Ovary (tissue), 9 donors: Measurements from ENCODE around the gene PCNA. TPM values are rescaled to one million over a fixed set of nuclear protein-coding genes. Genes with fewer than 3 reads are reported as not detected.

ENCODE experiments used
- DNase-seq, 5 donors: peaks; one replicate each; pipeline ENCODE4 v3.0.0-alpha.2; 2019 to 2020
- H3K27ac ChIP-seq, 2 donors: fragments of 200-600 bp; one replicate each; pipeline versions ENCODE4 v1.5.1 to v1.8.0; 2019 to 2022
- H3K27me3 ChIP-seq: fragments of 200-600 bp; one replicate; pipeline ENCODE4 v1.8.0; 2022
- H3K36me3 ChIP-seq: fragments of 200-600 bp; sonication (generic); one replicate; pipeline ENCODE4 v1.5.1; 2019
- H3K4me1 ChIP-seq: one replicate; pipeline ENCODE4 v1.8.1; 2013; ENCODE audit warnings: mild to moderate bottlenecking, moderate library complexity; ENCODE audit not compliant: insufficient read depth
- H3K4me3 ChIP-seq: fragments of 200-600 bp; sonication (generic); one replicate; pipeline ENCODE4 v1.5.1; 2017
- H3K9me3 ChIP-seq, 2 donors: fragments of 200-600 bp in 1 of 2; sonication (generic) in 1 of 2; one replicate each; pipeline versions ENCODE4 v1.5.1 to v1.8.1; 2013 to 2019; ENCODE audit warnings: mild to moderate bottlenecking in 1 of 2, moderate library complexity in 1 of 2
- EP300 ChIP-seq: sonication (generic); formaldehyde crosslinking; IDR thresholded peaks from one replicate; pipeline ENCODE4 v1.6.1; 2017; ENCODE audit warnings: antibody characterized with exemption
- POLR2A ChIP-seq: fragments of 450-650 bp; IDR thresholded peaks from one replicate; pipeline ENCODE4 v1.6.1; 2017; ENCODE audit warnings: antibody characterized with exemption, mild to moderate bottlenecking, moderate library complexity
- WGBS, 3 donors: extraction: QIAGEN DNeasy Blood & Tissue Kit in 1 of 3; methylation state at CpG; one replicate each; pipeline versions ENCODE4 v1.1.5 to v1.1.7; 2013 to 2017; 5-methylcytosine and 5-hydroxymethylcytosine counted together
- intact Hi-C, 4 donors: fragments of 100-400 bp; cut with DNase I; formaldehyde crosslinking; loops; one replicate each; pipeline versions ENCODE4 v1.11.0 to v1.15.1; 2022 to 2023
- polyA plus RNA-seq, 2 donors: library from polyadenylated mRNA; stranded (reverse); fragments of 200-250 nt in 1 of 2; fragments of 350-450 nt in 1 of 2; fragmentation: Illumina TruSeq in 1 of 2; extraction: RNeasy Lipid Tissue Mini Kit (QIAGEN cat#74804) in 1 of 2; gene quantifications; one replicate each; pipeline ENCODE4 v1.2.3, GENCODE V29; 2013 to 2014
- total RNA-seq, 7 donors: library from RNA; depleted of rRNA in 2 of 7; stranded (reverse); fragments of >200 nt in 2 of 7; fragmentation: NEBNext Ultra II Directional in 3 of 7; extraction: Animal tissue kit (Norgen Biotek cat#: 25700) in 3 of 7; gene quantifications; one replicate each; pipeline versions ENCODE4 v1.1.0 to v1.2.4, GENCODE V29; 2016 to 2023
- TF ChIP-seq, protein P1 (sequence below), 3 donors: fragments of 450-650 bp in 2 of 3; fragments of 200-600 bp in 1 of 3; IDR thresholded peaks; one replicate each; pipeline versions ENCODE4 v1.5.1 to v1.8.0; 2016 to 2022; ENCODE audit warnings: antibody characterized with exemption in 3 of 3, mild to moderate bottlenecking in 1 of 3
- donor health status: DM: no; HTN: no; CAD: no; lungs with moderate emphysema.
- donor health status: DM: no; HTN: no; CAD: no.
- donor health status: Bipolar disorder and iron deficiency.
- donor health status: DM: yes; HTN: yes; CAD: no.
- donor health status: DM: no; HTN: no; CAD: no.
- donor health status: DM: yes; HTN: yes; CAD: no.

The PCNA gene
- total and polyA plus RNA-seq, 9 donors, result 34.1 to 50.0 (median 42.1) TPM

DNA sequence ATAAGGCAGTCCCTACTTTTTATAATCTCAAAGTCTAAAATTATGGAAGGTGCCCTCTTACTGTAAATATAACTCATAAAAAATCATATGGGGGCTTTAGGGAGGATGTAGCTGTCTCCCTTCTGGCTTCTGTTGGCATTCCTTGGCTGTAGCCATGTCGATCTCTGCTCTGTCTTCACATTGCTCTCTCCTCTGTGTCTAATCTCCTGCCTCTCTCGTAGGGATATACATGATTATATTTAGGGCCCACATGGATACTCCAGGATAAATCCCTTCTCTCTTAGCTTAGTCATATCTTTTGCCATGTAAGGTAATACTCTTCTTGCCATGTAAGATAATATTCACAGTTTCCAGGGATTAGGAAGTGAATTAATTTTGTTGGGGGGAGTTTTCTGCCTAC is 35.6 kb upstream of the PCNA start:
- Histone ChIP-seq H3K4me1 (peaks cover 5% of the 10 kb centered on the region), H3K27me3 (no peaks in the 10 kb centered on the region), H3K4me3 (no peak overlapping the region), H3K27ac (no peak overlapping the region), H3K9me3 (no peaks in the 10 kb centered on the region), H3K36me3 (no peaks in the 10 kb centered on the region)
- no peak for DNase-seq
- no peak for TF ChIP-seq POLR2A
- TF ChIP-seq EP300, result no peak
- TF ChIP-seq, protein P1, sequence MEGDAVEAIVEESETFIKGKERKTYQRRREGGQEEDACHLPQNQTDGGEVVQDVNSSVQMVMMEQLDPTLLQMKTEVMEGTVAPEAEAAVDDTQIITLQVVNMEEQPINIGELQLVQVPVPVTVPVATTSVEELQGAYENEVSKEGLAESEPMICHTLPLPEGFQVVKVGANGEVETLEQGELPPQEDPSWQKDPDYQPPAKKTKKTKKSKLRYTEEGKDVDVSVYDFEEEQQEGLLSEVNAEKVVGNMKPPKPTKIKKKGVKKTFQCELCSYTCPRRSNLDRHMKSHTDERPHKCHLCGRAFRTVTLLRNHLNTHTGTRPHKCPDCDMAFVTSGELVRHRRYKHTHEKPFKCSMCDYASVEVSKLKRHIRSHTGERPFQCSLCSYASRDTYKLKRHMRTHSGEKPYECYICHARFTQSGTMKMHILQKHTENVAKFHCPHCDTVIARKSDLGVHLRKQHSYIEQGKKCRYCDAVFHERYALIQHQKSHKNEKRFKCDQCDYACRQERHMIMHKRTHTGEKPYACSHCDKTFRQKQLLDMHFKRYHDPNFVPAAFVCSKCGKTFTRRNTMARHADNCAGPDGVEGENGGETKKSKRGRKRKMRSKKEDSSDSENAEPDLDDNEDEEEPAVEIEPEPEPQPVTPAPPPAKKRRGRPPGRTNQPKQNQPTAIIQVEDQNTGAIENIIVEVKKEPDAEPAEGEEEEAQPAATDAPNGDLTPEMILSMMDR (IDR thresholded peaks at IDR 0.05), result no peak
- 63 to 78% (median 71%) methylated on average over 2 of the region's 2 CpGs for WGBS, 3 donors
- intact Hi-C loops, result no loop called here

DNA sequence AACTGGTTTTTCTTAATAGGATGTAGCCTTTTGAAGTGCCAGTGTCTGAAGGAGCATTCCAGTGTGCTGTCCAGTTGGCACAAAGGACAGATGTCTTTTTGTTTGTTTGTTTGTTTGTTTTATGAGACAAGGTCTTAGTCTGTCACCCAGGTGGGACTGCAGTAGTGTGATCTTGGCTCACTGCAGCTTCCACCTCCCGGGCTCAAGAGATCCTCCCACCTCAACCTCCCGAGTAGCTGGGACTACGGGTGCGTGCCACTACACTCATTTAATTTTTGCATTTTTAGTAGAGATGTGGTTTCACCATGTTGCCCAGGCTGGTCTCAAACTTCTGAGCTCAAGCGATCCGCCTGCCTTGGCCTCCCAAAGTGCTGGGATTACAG is 34.8 kb upstream of the PCNA start:
- TF ChIP-seq, protein P1 (IDR thresholded peaks at IDR 0.05), result no peak
- no peak for TF ChIP-seq POLR2A
- no peak for TF ChIP-seq EP300
- Histone ChIP-seq H3K4me1 (peaks cover 10% of the 10 kb centered on the region), H3K9me3 (no peaks in the 10 kb centered on the region), H3K27me3 (no peaks in the 10 kb centered on the region), H3K27ac (no peak overlapping the region), H3K36me3 (no peaks in the 10 kb centered on the region), H3K4me3 (no peak overlapping the region)
- intact Hi-C loops, result no loop called here
- no peak for DNase-seq
- 92 to 95% (median 94%) methylated on average over 6 of the region's 6 CpGs for WGBS, 3 donors

DNA sequence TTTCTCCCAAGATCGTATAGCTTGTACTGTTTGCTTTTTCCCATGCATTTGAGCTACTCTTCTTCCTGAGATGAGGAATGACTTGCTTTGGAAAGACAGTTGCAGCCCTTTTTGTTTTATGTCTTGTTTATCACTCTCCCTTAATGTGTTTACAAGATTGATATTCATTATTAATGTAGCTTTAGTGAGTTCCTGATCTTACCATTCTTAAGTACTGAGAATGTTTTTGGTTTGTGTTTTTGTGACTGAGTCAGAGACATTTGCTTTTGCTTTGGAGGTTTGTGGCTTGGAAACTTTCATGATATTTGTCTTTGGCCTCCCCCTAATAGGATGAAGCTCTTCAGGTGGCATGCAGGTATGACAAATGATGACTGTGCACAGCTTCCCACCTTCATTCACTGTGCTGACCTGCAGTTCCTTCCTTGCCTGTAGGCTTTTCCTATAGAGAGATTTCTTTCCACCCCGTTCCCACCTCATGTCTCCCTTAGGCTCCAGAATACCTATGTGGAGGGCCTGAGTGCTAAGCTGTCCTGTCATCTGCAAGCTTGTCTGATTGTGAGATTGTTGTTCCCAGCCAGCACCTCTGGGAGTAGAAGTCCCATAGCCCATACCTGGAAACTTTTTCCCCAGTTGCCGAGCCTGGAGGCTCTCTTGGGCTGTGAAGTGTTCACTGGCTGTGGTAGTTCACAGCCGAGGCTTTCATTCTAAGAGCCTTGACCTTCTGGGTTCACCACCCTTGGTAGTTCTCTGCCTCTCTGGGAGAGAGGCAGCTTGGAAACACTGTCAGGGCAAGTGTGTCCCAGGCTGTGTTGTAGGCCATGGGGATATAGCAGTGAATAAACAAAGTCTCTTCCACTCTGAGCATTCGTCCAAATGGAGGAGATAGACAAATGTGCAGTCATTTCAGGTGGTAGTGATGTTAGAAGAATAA is 34.1 kb upstream of the PCNA start:
- DNase-seq, result no peak
- WGBS, 3 donors, result 75 to 87% (median 87%) methylated on average over 5 of the region's 5 CpGs
- TF ChIP-seq, protein P1 (IDR thresholded peaks at IDR 0.05), result no peak
- no peak for TF ChIP-seq POLR2A
- TF ChIP-seq EP300, result no peak
- Histone ChIP-seq H3K27ac (no peak overlapping the region), H3K36me3 (no peaks in the 10 kb centered on the region), H3K4me1 (peaks cover 10% of the 10 kb centered on the region), H3K4me3 (no peak overlapping the region), H3K9me3 (no peaks in the 10 kb centered on the region), H3K27me3 (no peaks in the 10 kb centered on the region)
- intact Hi-C loops, result no loop called here

DNA sequence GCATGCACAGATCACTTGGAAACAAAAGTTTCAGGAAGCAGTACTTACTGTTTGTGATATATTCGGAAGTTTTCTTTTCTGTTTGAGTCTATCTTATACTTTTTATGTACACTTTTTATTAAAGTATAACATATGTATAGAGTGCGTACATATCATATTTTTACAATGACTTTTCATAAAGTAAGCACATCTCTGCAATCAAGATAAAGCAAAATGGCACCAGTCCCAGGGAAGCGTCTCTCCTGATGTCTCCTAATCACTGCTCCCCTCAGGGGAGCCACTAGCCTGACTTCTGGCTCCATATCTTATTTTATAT is 33.4 kb upstream of the PCNA start:
- Histone ChIP-seq H3K9me3 (no peaks in the 10 kb centered on the region), H3K36me3 (no peaks in the 10 kb centered on the region), H3K4me3 (no peak overlapping the region), H3K27me3 (no peaks in the 10 kb centered on the region), H3K4me1 (peaks cover 14% of the 10 kb centered on the region), H3K27ac (no peak overlapping the region)
- 95 to 98% (median 96%) methylated on average over 3 of the region's 3 CpGs for WGBS, 3 donors
- no peak for DNase-seq
- TF ChIP-seq, protein P1 (IDR thresholded peaks at IDR 0.05), result no peak
- TF ChIP-seq POLR2A, result no peak
- intact Hi-C loops, result no loop called here
